ENCODE results near the gene ZCCHC14. TPM values are rescaled to one million over a fixed set of nuclear protein-coding genes. Genes with fewer than 3 reads are reported as not detected.
"Not testable (repeated sequence)": the region's sequence is repeated elsewhere in the genome, so short reads cannot be mapped to it uniquely, and the experiment has no call there.

ZCCHC14 gene
- total and polyA plus RNA-seq, 2 experiments from 2014 or later = 4.3 to 14.5 TPM

GRCh38 chr16:87486282-87486681 is 6.5 kb downstream of the ZCCHC14 start:
- Histone ChIP-seq H3K27me3 (no peaks in the 10 kb centered on the region), H3K4me1 (ENCODE audit: insufficient read depth) (peaks cover 55% of the 10 kb centered on the region), H3K4me2 (peak overlapping the region; percentile 63), H3K9me2 (replicated peaks; ENCODE audit: insufficient read depth) (no peaks in the 10 kb centered on the region), H3K4me3 (no peak overlapping the region), H3K9me3 (ENCODE audit: low read depth) (no peaks in the 10 kb centered on the region), H3K27ac (peak overlapping the region; percentile 48), H3K79me2 (peaks cover 93% of the 10 kb centered on the region), H3K36me3 (replicated peaks; ENCODE audit: insufficient read depth, low read depth) (no peaks in the 10 kb centered on the region), H4K20me1 (ENCODE audit: insufficient read depth, poor library complexity, severe bottlenecking) (peaks cover 94% of the 10 kb centered on the region), H2AFZ (no peak overlapping the region)
- 89% methylated on average over 8 of the region's 8 CpGs for WGBS (ENCODE audit: low lambda C conversion rate, missing lambda C conversion rate)
- TF ChIP-seq CTCF (IDR thresholded peaks at IDR 0.05; ENCODE audit: poor library complexity) (no peak), EZH2 (IDR thresholded peaks at IDR 0.05; ENCODE audit: borderline replicate concordance) (no peak), EZH2phosphoT487 (IDR thresholded peaks at IDR 0.05; ENCODE audit: low read depth, severe bottlenecking, unreplicated experiment) (no peak)
- no peak for DNase-seq (ENCODE audit: low spot score)

DNA sequence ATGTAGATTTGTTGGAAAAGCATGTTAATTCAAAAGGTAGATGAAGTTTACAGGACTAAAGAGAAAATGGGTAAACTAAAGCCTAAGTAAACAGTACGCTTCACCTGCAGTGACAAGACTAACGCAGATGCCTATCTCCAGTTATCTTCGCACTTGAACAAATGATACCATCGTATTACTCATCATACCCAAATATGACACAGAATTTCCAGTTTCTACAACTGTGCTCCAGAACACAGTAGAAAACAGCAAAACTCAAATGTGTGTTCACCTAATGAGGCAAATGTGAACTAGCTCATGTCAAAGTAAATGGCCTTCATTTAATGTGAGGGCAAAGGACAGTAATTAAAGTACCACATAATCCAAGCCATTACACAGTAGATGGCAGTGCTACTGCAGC is 7.0 kb downstream of the ZCCHC14 start:
- H3K4me3 ChIP-seq; H3K9me3 ChIP-seq (ENCODE audit: low read depth); H2AFZ ChIP-seq; H3K27me3 ChIP-seq; H3K36me3 ChIP-seq (replicated peaks; ENCODE audit: insufficient read depth, low read depth); DNase-seq (ENCODE audit: low spot score); H3K9me2 ChIP-seq (replicated peaks; ENCODE audit: insufficient read depth): not testable (repeated sequence)
- H3K27ac ChIP-seq = peak overlapping the region; percentile 73
- H3K79me2 ChIP-seq = peaks cover 93% of the 10 kb centered on the region
- 72% methylated on average over 4 of the region's 4 CpGs for WGBS (ENCODE audit: low lambda C conversion rate, missing lambda C conversion rate)
- H4K20me1 ChIP-seq (ENCODE audit: insufficient read depth, poor library complexity, severe bottlenecking) = peaks cover 94% of the 10 kb centered on the region
- H3K4me1 ChIP-seq (ENCODE audit: insufficient read depth) = peaks cover 52% of the 10 kb centered on the region
- peak overlapping the region; percentile 66 for H3K4me2 ChIP-seq

GRCh38 chr16:87484487-87485331 is 8.1 kb downstream of the ZCCHC14 start:
- Histone ChIP-seq H3K27ac (peak overlapping the region; percentile 73), H3K9me2 (replicated peaks; ENCODE audit: insufficient read depth) (no peaks in the 10 kb centered on the region), H3K9me3 (ENCODE audit: low read depth) (no peaks in the 10 kb centered on the region), H3K36me3 (replicated peaks; ENCODE audit: insufficient read depth, low read depth) (no peaks in the 10 kb centered on the region), H3K27me3 (no peaks in the 10 kb centered on the region), H3K79me2 (peaks cover 94% of the 10 kb centered on the region), H3K4me1 (ENCODE audit: insufficient read depth) (peaks cover 49% of the 10 kb centered on the region), H4K20me1 (ENCODE audit: insufficient read depth, poor library complexity, severe bottlenecking) (peaks cover 89% of the 10 kb centered on the region), H2AFZ (no peak overlapping the region), H3K4me3 (no peak overlapping the region), H3K4me2 (peak overlapping the region; percentile 66)
- TF ChIP-seq EZH2 (IDR thresholded peaks at IDR 0.05; ENCODE audit: borderline replicate concordance) (no peak), EZH2phosphoT487 (IDR thresholded peaks at IDR 0.05; ENCODE audit: low read depth, severe bottlenecking, unreplicated experiment) (no peak), CTCF (IDR thresholded peaks at IDR 0.05; ENCODE audit: poor library complexity) (no peak)
- no peak for DNase-seq (ENCODE audit: low spot score)
- WGBS (ENCODE audit: low lambda C conversion rate, missing lambda C conversion rate) = 74% methylated on average over 22 of the region's 22 CpGs

GRCh38 chr16:87483481-87483880 is 9.3 kb downstream of the ZCCHC14 start:
- Histone ChIP-seq H3K27me3 (no peaks in the 10 kb centered on the region), H3K4me1 (ENCODE audit: insufficient read depth) (peaks cover 43% of the 10 kb centered on the region), H3K9me3 (ENCODE audit: low read depth) (no peaks in the 10 kb centered on the region), H3K4me3 (no peak overlapping the region), H3K36me3 (replicated peaks; ENCODE audit: insufficient read depth, low read depth) (no peaks in the 10 kb centered on the region), H3K9me2 (replicated peaks; ENCODE audit: insufficient read depth) (no peaks in the 10 kb centered on the region), H3K4me2 (no peak overlapping the region), H3K27ac (no peak overlapping the region), H3K79me2 (peaks cover 95% of the 10 kb centered on the region), H4K20me1 (ENCODE audit: insufficient read depth, poor library complexity, severe bottlenecking) (peaks cover 80% of the 10 kb centered on the region), H2AFZ (no peak overlapping the region)
- TF ChIP-seq EZH2 (IDR thresholded peaks at IDR 0.05; ENCODE audit: borderline replicate concordance) = no peak
- no peak for TF ChIP-seq EZH2phosphoT487 (IDR thresholded peaks at IDR 0.05; ENCODE audit: low read depth, severe bottlenecking, unreplicated experiment)
- TF ChIP-seq CTCF (IDR thresholded peaks at IDR 0.05; ENCODE audit: poor library complexity) = no peak
- WGBS (ENCODE audit: low lambda C conversion rate, missing lambda C conversion rate) = 85% methylated on average over 5 of the region's 5 CpGs
- no peak for DNase-seq (ENCODE audit: low spot score)

GRCh38 chr16:87482670-87483069 is 10.2 kb downstream of the ZCCHC14 start:
- H3K27me3 ChIP-seq; H3K9me3 ChIP-seq (ENCODE audit: low read depth); DNase-seq (ENCODE audit: low spot score); H3K27ac ChIP-seq; H3K4me2 ChIP-seq; H3K4me3 ChIP-seq; H3K36me3 ChIP-seq (replicated peaks; ENCODE audit: insufficient read depth, low read depth); H2AFZ ChIP-seq; H3K9me2 ChIP-seq (replicated peaks; ENCODE audit: insufficient read depth): not testable (repeated sequence)
- Histone ChIP-seq H3K4me1 (ENCODE audit: insufficient read depth) (peaks cover 39% of the 10 kb centered on the region), H3K79me2 (peaks cover 95% of the 10 kb centered on the region), H4K20me1 (ENCODE audit: insufficient read depth, poor library complexity, severe bottlenecking) (peaks cover 75% of the 10 kb centered on the region)
- WGBS (ENCODE audit: low lambda C conversion rate, missing lambda C conversion rate) = 74% methylated on average over 6 of the region's 6 CpGs

All from hepatocyte (in vitro differentiated cells).